Loucy (cell line): Measurements from ENCODE around the gene PHF10.

Experiments used
- CTCF ChIP-seq: fragments of 200-600 bp; sonication (generic); conservative IDR thresholded peaks from 2 replicates; pipeline ENCODE4 v1.5.1; 2014; ENCODE audit warnings: mild to moderate bottlenecking, antibody characterized with exemption, low read length
- EZH2phosphoT487 ChIP-seq: fragments of 200-600 bp; IDR thresholded peaks from 2 replicates; pipeline ENCODE4 v1.6.1; 2018; ENCODE audit warnings: antibody characterized with exemption, mild to moderate bottlenecking, moderate library complexity, borderline replicate concordance

- TF ChIP-seq CTCF (no peak), EZH2phosphoT487 (no peak)
Measured at GRCh38 chr6:169701311-169701953, 22.9 kb downstream of the PHF10 start.
